Measurements from ENCODE around the gene TAS2R16.

The TAS2R16 gene

GRCh38 chr7:123011766-123012369, 16.4 kb upstream of the TAS2R16 start:
- Histone ChIP-seq H2BK5ac (ENCODE audit: low read depth, low read length, poor library complexity) (no peak overlapping the region), H3K79me1 (ENCODE audit: low read length) (no peaks in the 10 kb centered on the region), H2AK5ac (ENCODE audit: low read length) (no peak overlapping the region), H3K4ac (ENCODE audit: low read depth, low read length) (no peak overlapping the region), H2BK12ac (ENCODE audit: low read length) (no peak overlapping the region), H3K9ac (ENCODE audit: low read length) (no peak overlapping the region), H4K8ac (ENCODE audit: low read depth, low read length) (no peak overlapping the region), H4K12ac (ENCODE audit: low read depth, low read length) (no peak overlapping the region), H3K9me3 (ENCODE audit: insufficient read depth, low read depth, low read length) (no peaks in the 10 kb centered on the region), H3K27me3 (ENCODE audit: insufficient read depth, low read length) (no peaks in the 10 kb centered on the region), H3K36me3 (ENCODE audit: control insufficient read depth in 1 of 2, insufficient read depth in 2 of 2, low read length in 2 of 2) (no peaks in the 10 kb centered on the region), H3K14ac (ENCODE audit: low read length) (no peak overlapping the region), H3K23ac (ENCODE audit: low read length) (no peak overlapping the region), H3K4me3 (ENCODE audit: low read depth, low read length) (no peak overlapping the region), H4K91ac (ENCODE audit: low read depth, low read length) (no peak overlapping the region), H3K27ac (ENCODE audit: low read depth, low read length) (no peak overlapping the region), H3K4me1 (ENCODE audit: control insufficient read depth in 1 of 2, insufficient read depth in 2 of 2, low read length in 2 of 2) (no peaks in the 10 kb centered on the region), H3K18ac (ENCODE audit: low read length) (no peak overlapping the region), H2AFZ (ENCODE audit: insufficient read depth, low read length, poor library complexity) (no peak overlapping the region), H3K4me2 (ENCODE audit: low read length) (no peak overlapping the region), H2BK120ac (ENCODE audit: insufficient read depth, low read length, poor library complexity) (no peak overlapping the region), H3K79me2 (ENCODE audit: control insufficient read depth, insufficient read depth, low read length, poor library complexity) (no peaks in the 10 kb centered on the region)
- no CpG with 5 or more reads among the region's 2 CpGs for WGBS (ENCODE audit: extremely low coverage, insufficient coverage, insufficient read length)
- no peak for DNase-seq

GRCh38 chr7:123004931-123005330, 9.4 kb upstream of the TAS2R16 start:
- H3K4me3 ChIP-seq (ENCODE audit: low read depth, low read length): no peak overlapping the region
- no peak overlapping the region for H2AK5ac ChIP-seq (ENCODE audit: low read length)
- no peak overlapping the region for H2AFZ ChIP-seq (ENCODE audit: insufficient read depth, low read length, poor library complexity)
- no peaks in the 10 kb centered on the region for H3K4me1 ChIP-seq (ENCODE audit: control insufficient read depth in 1 of 2, insufficient read depth in 2 of 2, low read length in 2 of 2)
- no peak overlapping the region for H3K18ac ChIP-seq (ENCODE audit: low read length)
- no peaks in the 10 kb centered on the region for H3K79me1 ChIP-seq (ENCODE audit: low read length)
- H3K4me2 ChIP-seq (ENCODE audit: low read length): no peak overlapping the region
- H4K8ac ChIP-seq (ENCODE audit: low read depth, low read length): no peak overlapping the region
- WGBS (ENCODE audit: extremely low coverage, insufficient coverage, insufficient read length): no CpG with 5 or more reads among the region's 1 CpG
- no peaks in the 10 kb centered on the region for H3K9me3 ChIP-seq (ENCODE audit: insufficient read depth, low read depth, low read length)
- no peak overlapping the region for H3K27ac ChIP-seq (ENCODE audit: low read depth, low read length)
- H3K14ac ChIP-seq (ENCODE audit: low read length): no peak overlapping the region
- H3K23ac ChIP-seq (ENCODE audit: low read length): no peak overlapping the region
- no peak overlapping the region for H2BK12ac ChIP-seq (ENCODE audit: low read length)
- no peak overlapping the region for H3K4ac ChIP-seq (ENCODE audit: low read depth, low read length)
- no peak overlapping the region for H2BK120ac ChIP-seq (ENCODE audit: insufficient read depth, low read length, poor library complexity)
- H3K9ac ChIP-seq (ENCODE audit: low read length): no peak overlapping the region
- peak overlapping the region; percentile 54 for H4K12ac ChIP-seq (ENCODE audit: low read depth, low read length)
- H3K27me3 ChIP-seq (ENCODE audit: insufficient read depth, low read length): no peaks in the 10 kb centered on the region
- no peak overlapping the region for H4K91ac ChIP-seq (ENCODE audit: low read depth, low read length)
- no peaks in the 10 kb centered on the region for H3K79me2 ChIP-seq (ENCODE audit: control insufficient read depth, insufficient read depth, low read length, poor library complexity)
- no peak overlapping the region for H2BK5ac ChIP-seq (ENCODE audit: low read depth, low read length, poor library complexity)
- DNase-seq: no peak
- no peaks in the 10 kb centered on the region for H3K36me3 ChIP-seq (ENCODE audit: control insufficient read depth in 1 of 2, insufficient read depth in 2 of 2, low read length in 2 of 2)

GRCh38 chr7:123003539-123004126, 8.1 kb upstream of the TAS2R16 start:
- WGBS (ENCODE audit: extremely low coverage, insufficient coverage, insufficient read length): no CpG with 5 or more reads among the region's 5 CpGs
- no peak overlapping the region for H2BK120ac ChIP-seq (ENCODE audit: insufficient read depth, low read length, poor library complexity)
- no peaks in the 10 kb centered on the region for H3K79me2 ChIP-seq (ENCODE audit: control insufficient read depth, insufficient read depth, low read length, poor library complexity)
- no peak overlapping the region for H3K4me3 ChIP-seq (ENCODE audit: low read depth, low read length)
- H3K27me3 ChIP-seq (ENCODE audit: insufficient read depth, low read length): no peaks in the 10 kb centered on the region
- H3K4me2 ChIP-seq (ENCODE audit: low read length): no peak overlapping the region
- no peak overlapping the region for H2AK5ac ChIP-seq (ENCODE audit: low read length)
- H3K9ac ChIP-seq (ENCODE audit: low read length): no peak overlapping the region
- no peak overlapping the region for H2AFZ ChIP-seq (ENCODE audit: insufficient read depth, low read length, poor library complexity)
- no peak overlapping the region for H4K91ac ChIP-seq (ENCODE audit: low read depth, low read length)
- no peaks in the 10 kb centered on the region for H3K9me3 ChIP-seq (ENCODE audit: insufficient read depth, low read depth, low read length)
- H3K27ac ChIP-seq (ENCODE audit: low read depth, low read length): no peak overlapping the region
- no peak overlapping the region for H3K14ac ChIP-seq (ENCODE audit: low read length)
- H4K12ac ChIP-seq (ENCODE audit: low read depth, low read length): no peak overlapping the region
- no peak overlapping the region for H3K4ac ChIP-seq (ENCODE audit: low read depth, low read length)
- no peaks in the 10 kb centered on the region for H3K36me3 ChIP-seq (ENCODE audit: control insufficient read depth in 1 of 2, insufficient read depth in 2 of 2, low read length in 2 of 2)
- H2BK5ac ChIP-seq (ENCODE audit: low read depth, low read length, poor library complexity): no peak overlapping the region
- no peak overlapping the region for H3K18ac ChIP-seq (ENCODE audit: low read length)
- H3K4me1 ChIP-seq (ENCODE audit: control insufficient read depth in 1 of 2, insufficient read depth in 2 of 2, low read length in 2 of 2): no peaks in the 10 kb centered on the region
- H3K79me1 ChIP-seq (ENCODE audit: low read length): no peaks in the 10 kb centered on the region
- DNase-seq: no peak
- H4K8ac ChIP-seq (ENCODE audit: low read depth, low read length): no peak overlapping the region
- H3K23ac ChIP-seq (ENCODE audit: low read length): no peak overlapping the region
- no peak overlapping the region for H2BK12ac ChIP-seq (ENCODE audit: low read length)

GRCh38 chr7:122989577-122989976, 5.9 kb downstream of the TAS2R16 start:
- Histone ChIP-seq H3K9ac (ENCODE audit: low read length) (no peak overlapping the region), H3K79me1 (ENCODE audit: low read length) (no peaks in the 10 kb centered on the region), H3K4ac (ENCODE audit: low read depth, low read length) (no peak overlapping the region), H3K4me3 (ENCODE audit: low read depth, low read length) (no peak overlapping the region), H3K18ac (ENCODE audit: low read length) (no peak overlapping the region), H3K14ac (ENCODE audit: low read length) (no peak overlapping the region), H2BK5ac (ENCODE audit: low read depth, low read length, poor library complexity) (no peak overlapping the region), H3K4me1 (ENCODE audit: control insufficient read depth in 1 of 2, insufficient read depth in 2 of 2, low read length in 2 of 2) (no peaks in the 10 kb centered on the region), H4K91ac (ENCODE audit: low read depth, low read length) (no peak overlapping the region), H3K79me2 (ENCODE audit: control insufficient read depth, insufficient read depth, low read length, poor library complexity) (no peaks in the 10 kb centered on the region), H3K27me3 (ENCODE audit: insufficient read depth, low read length) (no peaks in the 10 kb centered on the region), H2AFZ (ENCODE audit: insufficient read depth, low read length, poor library complexity) (no peak overlapping the region), H4K12ac (ENCODE audit: low read depth, low read length) (no peak overlapping the region), H2BK12ac (ENCODE audit: low read length) (no peak overlapping the region), H3K9me3 (ENCODE audit: insufficient read depth, low read depth, low read length) (no peaks in the 10 kb centered on the region), H3K4me2 (ENCODE audit: low read length) (no peak overlapping the region), H3K36me3 (ENCODE audit: control insufficient read depth in 1 of 2, insufficient read depth in 2 of 2, low read length in 2 of 2) (no peaks in the 10 kb centered on the region), H3K27ac (ENCODE audit: low read depth, low read length) (no peak overlapping the region), H2BK120ac (ENCODE audit: insufficient read depth, low read length, poor library complexity) (no peak overlapping the region), H2AK5ac (ENCODE audit: low read length) (no peak overlapping the region), H3K23ac (ENCODE audit: low read length) (no peak overlapping the region), H4K8ac (ENCODE audit: low read depth, low read length) (no peak overlapping the region)
- WGBS (ENCODE audit: extremely low coverage, insufficient coverage, insufficient read length): no CpG with 5 or more reads among the region's 2 CpGs
- DNase-seq: no peak

Measured in trophoblast cell (in vitro differentiated cells and primary cell).